Body of pancreas (tissue), 4 donors: Measurements from ENCODE around the gene GPR37.

ENCODE experiments used
- CTCF ChIP-seq, 7 experiments: fragments of 450-650 bp in 4 of 7; fragments of 200-600 bp in 3 of 7; sonication (generic) in 3 of 7; IDR thresholded peaks; one replicate each; pipeline ENCODE4 v1.5.1; 2016 to 2019; ENCODE audit warnings: antibody characterized with exemption in 7 of 7
- POLR2A ChIP-seq, 3 donors: fragments of 450-650 bp; IDR thresholded peaks; one replicate each; pipeline ENCODE4 v1.6.1; 2016; ENCODE audit warnings: antibody characterized with exemption in 3 of 3, mild to moderate bottlenecking in 2 of 3

GRCh38 chr7:124747072-124747471 is 18.5 kb downstream of the GPR37 start:
- TF ChIP-seq CTCF (IDR thresholded peaks at IDR 0.05) (no peak), POLR2A (IDR thresholded peaks at IDR 0.05) (no peak)
